ENCODE data around the gene PARD3.

Gene PARD3

GRCh38 chr10:34081948-34082347 lies 733.1 kb downstream of the PARD3 start:
- Histone ChIP-seq H3K9me3 (ENCODE audit: insufficient read depth, low read length) (no peaks in the 10 kb centered on the region), H3K4me3 (ENCODE audit: insufficient read depth, low read length, poor library complexity, severe bottlenecking) (no peak overlapping the region), H3K9me2 (replicated peaks; ENCODE audit: insufficient read depth, low read length) (no peaks in the 10 kb centered on the region), H3K36me3 (ENCODE audit: low read length) (no peaks in the 10 kb centered on the region), H4K20me1 (ENCODE audit: low read depth, low read length) (no peaks in the 10 kb centered on the region), H3K79me2 (ENCODE audit: insufficient read depth, low read length) (no peaks in the 10 kb centered on the region), H3K9ac (ENCODE audit: low read length) (no peak overlapping the region), H3K4me2 (ENCODE audit: low read depth, low read length, poor library complexity, severe bottlenecking) (no peak overlapping the region), H3K27me3 (ENCODE audit: low read length) (no peaks in the 10 kb centered on the region), H3F3A (ENCODE audit: insufficient read depth) (no peaks in the 10 kb centered on the region), H3K27ac (ENCODE audit: low read depth, low read length) (no peak overlapping the region), H2AFZ (ENCODE audit: low read depth, low read length, severe bottlenecking) (no peak overlapping the region)
- TF ChIP-seq EZH2phosphoT487 (conservative IDR thresholded peaks at IDR 0.05; ENCODE audit: low read length) (no peak), CTCF (IDR thresholded peaks at IDR 0.05; ENCODE audit: insufficient read depth, low read length, poor library complexity, severe bottlenecking) (no peak)

- Histone ChIP-seq H3K9me2 (replicated peaks; ENCODE audit: insufficient read depth, low read length) (no peaks in the 10 kb centered on the region), H3K4me3 (ENCODE audit: insufficient read depth, low read length, poor library complexity, severe bottlenecking) (no peak overlapping the region), H3K36me3 (ENCODE audit: low read length) (no peaks in the 10 kb centered on the region), H3K4me2 (ENCODE audit: low read depth, low read length, poor library complexity, severe bottlenecking) (no peak overlapping the region), H3F3A (ENCODE audit: insufficient read depth) (no peaks in the 10 kb centered on the region), H2AFZ (ENCODE audit: low read depth, low read length, severe bottlenecking) (no peak overlapping the region), H3K27ac (ENCODE audit: low read depth, low read length) (no peak overlapping the region), H3K27me3 (ENCODE audit: low read length) (no peaks in the 10 kb centered on the region), H4K20me1 (ENCODE audit: low read depth, low read length) (no peaks in the 10 kb centered on the region), H3K79me2 (ENCODE audit: insufficient read depth, low read length) (no peaks in the 10 kb centered on the region), H3K9me3 (ENCODE audit: insufficient read depth, low read length) (no peaks in the 10 kb centered on the region), H3K9ac (ENCODE audit: low read length) (no peak overlapping the region)
- no peak for TF ChIP-seq EZH2phosphoT487 (conservative IDR thresholded peaks at IDR 0.05; ENCODE audit: low read length)
- no peak for TF ChIP-seq CTCF (IDR thresholded peaks at IDR 0.05; ENCODE audit: insufficient read depth, low read length, poor library complexity, severe bottlenecking)
Observed at GRCh38 chr10:34081347-34081743, 733.8 kb downstream of the PARD3 start.

GRCh38 chr10:34080485-34081346 lies 734.4 kb downstream of the PARD3 start:
- TF ChIP-seq CTCF (IDR thresholded peaks at IDR 0.05; ENCODE audit: insufficient read depth, low read length, poor library complexity, severe bottlenecking) (no peak), EZH2phosphoT487 (conservative IDR thresholded peaks at IDR 0.05; ENCODE audit: low read length) (no peak)
- H3K27ac ChIP-seq (ENCODE audit: low read depth, low read length), result no peak overlapping the region
- no peak overlapping the region for H3K4me2 ChIP-seq (ENCODE audit: low read depth, low read length, poor library complexity, severe bottlenecking)
- H3K9ac ChIP-seq (ENCODE audit: low read length), result no peak overlapping the region
- no peaks in the 10 kb centered on the region for H4K20me1 ChIP-seq (ENCODE audit: low read depth, low read length)
- H3K27me3 ChIP-seq (ENCODE audit: low read length), result no peaks in the 10 kb centered on the region
- H3K9me3 ChIP-seq (ENCODE audit: insufficient read depth, low read length), result no peaks in the 10 kb centered on the region
- H3K79me2 ChIP-seq (ENCODE audit: insufficient read depth, low read length), result no peaks in the 10 kb centered on the region
- H3K4me3 ChIP-seq (ENCODE audit: insufficient read depth, low read length, poor library complexity, severe bottlenecking), result no peak overlapping the region
- no peaks in the 10 kb centered on the region for H3F3A ChIP-seq (ENCODE audit: insufficient read depth)
- no peak overlapping the region for H2AFZ ChIP-seq (ENCODE audit: low read depth, low read length, severe bottlenecking)
- no peaks in the 10 kb centered on the region for H3K9me2 ChIP-seq (replicated peaks; ENCODE audit: insufficient read depth, low read length)
- H3K36me3 ChIP-seq (ENCODE audit: low read length), result no peaks in the 10 kb centered on the region
